ENCODE measurements around the gene NMD3.
"Not testable (repeated sequence)": the region's sequence is repeated elsewhere in the genome, so short reads cannot be mapped to it uniquely, and the experiment has no call there.

NMD3 gene

DNA sequence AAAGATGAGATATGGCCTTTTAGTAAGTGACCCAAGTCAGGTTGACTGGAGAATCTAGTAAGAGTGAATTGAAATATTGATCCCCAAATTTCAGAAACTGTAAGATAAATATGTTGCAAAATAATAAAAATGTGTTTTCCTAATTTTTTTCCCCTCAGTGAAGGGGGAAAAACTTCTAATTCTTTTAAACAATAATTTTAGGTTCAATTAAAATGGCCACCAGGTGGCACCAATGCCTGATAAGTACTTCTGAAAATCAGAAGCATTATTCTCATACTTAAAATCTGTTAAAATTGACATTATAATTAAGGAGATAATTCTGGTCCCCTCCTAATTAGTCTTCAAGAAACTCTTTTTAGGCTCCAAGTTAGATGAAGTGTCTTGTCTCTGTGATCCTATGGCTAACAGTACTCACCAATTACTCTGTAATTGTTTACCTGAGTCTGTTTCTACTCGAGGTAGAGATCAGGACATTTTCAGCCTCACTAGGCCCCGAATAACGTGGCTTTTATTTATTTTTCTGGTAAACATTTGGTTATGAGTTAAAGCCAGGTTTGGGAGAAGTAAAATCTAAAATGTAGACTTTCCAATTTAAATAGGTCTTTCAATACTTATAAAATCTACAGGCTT lies 52.6 kb downstream of the NMD3 start:
- H3K4me3 ChIP-seq (ENCODE audit: low read depth, low read length, poor library complexity, severe bottlenecking) = no peak overlapping the region
- H3K79me2 ChIP-seq (ENCODE audit: insufficient read depth, low read length) = no peaks in the 10 kb centered on the region
- no peaks in the 10 kb centered on the region for H3K36me3 ChIP-seq (ENCODE audit: insufficient read depth, low read length)
- no peaks in the 10 kb centered on the region for H4K20me1 ChIP-seq (ENCODE audit: insufficient read depth, low read length)
- H2AFZ ChIP-seq (ENCODE audit: low read length) = peak overlapping the region; percentile 15; the same call in 1 of the 2 replicates
- no peaks in the 10 kb centered on the region for H3K9me2 ChIP-seq (ENCODE audit: low read depth, low read length)
- H3K4me2 ChIP-seq (ENCODE audit: low read length) = no peak overlapping the region
- H3K9ac ChIP-seq (ENCODE audit: low read length) = no peak overlapping the region
- no peak overlapping the region for H3K27ac ChIP-seq (ENCODE audit: low read depth, low read length, poor library complexity, severe bottlenecking)
- H3K4me1 ChIP-seq (ENCODE audit: insufficient read depth, low read length, severe bottlenecking) = no peaks in the 10 kb centered on the region
- no peaks in the 10 kb centered on the region for H3K27me3 ChIP-seq (ENCODE audit: insufficient read depth, low read length)
- no peak for TF ChIP-seq EZH2 (IDR thresholded peaks at IDR 0.05; ENCODE audit: borderline replicate concordance, low read length)
- TF ChIP-seq CTCF (IDR thresholded peaks at IDR 0.05; ENCODE audit: low read length) = peak; percentile 77
- H3F3A ChIP-seq (ENCODE audit: insufficient read depth, low read length) = no peaks in the 10 kb centered on the region
- peaks cover under 1% of the 10 kb centered on the region; the same call in 1 of the 2 replicates for H3K9me3 ChIP-seq (ENCODE audit: low read length)

DNA sequence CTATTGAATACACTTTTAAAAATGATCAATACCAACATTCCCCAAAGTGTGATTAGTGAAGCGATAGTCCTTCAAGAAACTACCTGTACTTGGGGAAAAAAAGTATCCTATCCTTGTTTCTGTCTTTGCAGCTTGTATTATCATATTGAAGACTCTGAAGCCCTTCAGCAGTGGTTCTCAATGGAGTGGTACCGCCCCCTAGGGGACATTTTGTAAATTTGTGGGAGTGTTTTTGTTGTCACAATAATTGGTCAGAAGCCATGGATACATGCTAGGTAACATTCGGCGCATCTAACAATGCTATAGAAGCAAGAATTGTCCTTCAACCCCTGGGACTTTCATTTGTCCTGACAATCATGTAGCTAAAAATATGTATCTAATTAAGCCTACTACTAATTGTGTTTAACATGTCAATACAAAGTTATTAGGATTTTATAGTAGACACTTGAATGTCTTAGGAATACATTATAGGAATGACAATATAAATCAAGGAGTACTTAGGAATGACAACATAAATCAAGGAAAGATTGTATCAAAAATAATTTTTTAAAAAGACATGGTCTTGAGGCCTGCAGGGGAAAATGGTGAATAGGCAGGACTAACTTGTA lies 53.7 kb downstream of the NMD3 start:
- no peaks in the 10 kb centered on the region for H3K4me1 ChIP-seq (ENCODE audit: insufficient read depth, low read length, severe bottlenecking)
- no peaks in the 10 kb centered on the region for H3K79me2 ChIP-seq (ENCODE audit: insufficient read depth, low read length)
- no peaks in the 10 kb centered on the region for H3K36me3 ChIP-seq (ENCODE audit: insufficient read depth, low read length)
- H3K9me2 ChIP-seq (ENCODE audit: low read depth, low read length) = no peaks in the 10 kb centered on the region
- H3K27ac ChIP-seq (ENCODE audit: low read depth, low read length, poor library complexity, severe bottlenecking) = no peak overlapping the region
- no peaks in the 10 kb centered on the region for H3K27me3 ChIP-seq (ENCODE audit: insufficient read depth, low read length)
- H3K4me3 ChIP-seq (ENCODE audit: low read depth, low read length, poor library complexity, severe bottlenecking) = no peak overlapping the region
- TF ChIP-seq EZH2 (IDR thresholded peaks at IDR 0.05; ENCODE audit: borderline replicate concordance, low read length) (no peak), CTCF (IDR thresholded peaks at IDR 0.05; ENCODE audit: low read length) (peak; percentile 95)
- H4K20me1 ChIP-seq (ENCODE audit: insufficient read depth, low read length) = no peaks in the 10 kb centered on the region
- H3K9ac ChIP-seq (ENCODE audit: low read length) = no peak overlapping the region
- H3F3A ChIP-seq (ENCODE audit: insufficient read depth, low read length) = no peaks in the 10 kb centered on the region
- no peak overlapping the region for H3K4me2 ChIP-seq (ENCODE audit: low read length)
- no peak overlapping the region for H2AFZ ChIP-seq (ENCODE audit: low read length)
- peaks cover 9% of the 10 kb centered on the region for H3K9me3 ChIP-seq (ENCODE audit: low read length)

DNA sequence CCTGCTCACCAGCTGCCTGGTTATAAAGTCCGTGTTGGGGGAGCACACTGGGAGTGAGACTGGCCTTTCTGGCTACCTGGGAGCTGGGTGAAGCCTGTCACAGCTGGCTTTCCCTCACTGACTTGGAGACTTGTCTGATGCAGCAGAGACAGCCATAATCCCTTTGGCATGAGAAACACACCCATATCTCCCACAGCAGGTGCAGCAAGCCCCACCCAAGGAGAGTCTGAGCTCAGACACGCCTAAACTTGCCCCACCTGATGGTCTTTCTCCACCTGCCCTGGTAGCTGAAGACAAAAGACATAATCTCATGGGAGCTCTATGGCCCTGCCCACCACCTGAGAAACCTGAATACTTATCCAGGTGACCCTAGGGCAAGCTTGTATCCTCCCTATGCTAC lies 54.8 kb downstream of the NMD3 start:
- Histone ChIP-seq H3K4me3 (ENCODE audit: low read depth, low read length, poor library complexity, severe bottlenecking) (no peak overlapping the region), H3K9ac (ENCODE audit: low read length) (no peak overlapping the region), H3K27me3 (ENCODE audit: insufficient read depth, low read length) (no peaks in the 10 kb centered on the region), H4K20me1 (ENCODE audit: insufficient read depth, low read length) (no peaks in the 10 kb centered on the region), H3K4me2 (ENCODE audit: low read length) (no peak overlapping the region), H3K9me3 (ENCODE audit: low read length) (peaks cover 9% of the 10 kb centered on the region), H3F3A (ENCODE audit: insufficient read depth, low read length) (no peaks in the 10 kb centered on the region), H3K9me2 (ENCODE audit: low read depth, low read length) (no peaks in the 10 kb centered on the region), H3K4me1 (ENCODE audit: insufficient read depth, low read length, severe bottlenecking) (no peaks in the 10 kb centered on the region), H2AFZ (ENCODE audit: low read length) (no peak overlapping the region), H3K36me3 (ENCODE audit: insufficient read depth, low read length) (no peaks in the 10 kb centered on the region), H3K27ac (ENCODE audit: low read depth, low read length, poor library complexity, severe bottlenecking) (no peak overlapping the region), H3K79me2 (ENCODE audit: insufficient read depth, low read length) (no peaks in the 10 kb centered on the region)
- no peak for TF ChIP-seq EZH2 (IDR thresholded peaks at IDR 0.05; ENCODE audit: borderline replicate concordance, low read length)

- not testable (repeated sequence) for H3K79me2 ChIP-seq (ENCODE audit: insufficient read depth, low read length); H3F3A ChIP-seq (ENCODE audit: insufficient read depth, low read length); H2AFZ ChIP-seq (ENCODE audit: low read length); H3K27me3 ChIP-seq (ENCODE audit: insufficient read depth, low read length); H3K4me2 ChIP-seq (ENCODE audit: low read length); H3K9ac ChIP-seq (ENCODE audit: low read length); H3K4me3 ChIP-seq (ENCODE audit: low read depth, low read length, poor library complexity, severe bottlenecking); H3K4me1 ChIP-seq (ENCODE audit: insufficient read depth, low read length, severe bottlenecking); H3K27ac ChIP-seq (ENCODE audit: low read depth, low read length, poor library complexity, severe bottlenecking); H3K36me3 ChIP-seq (ENCODE audit: insufficient read depth, low read length); H3K9me2 ChIP-seq (ENCODE audit: low read depth, low read length); H4K20me1 ChIP-seq (ENCODE audit: insufficient read depth, low read length); H3K9me3 ChIP-seq (ENCODE audit: low read length)
These were observed 61.3 kb downstream of the NMD3 start for GRCh38 chr3:161282387-161282786.
